ENCODE data around the gene NFKB2.

GRCh38 chr10:102358712-102359382, 36.7 kb upstream of the NFKB2 start:
- no peak for TF ChIP-seq EP300 (IDR thresholded peaks at IDR 0.05)
- no peak for TF ChIP-seq CTCF (IDR thresholded peaks at IDR 0.05)
